GM12892 (cell line): ENCODE results near the gene LTC4S.
"Not testable (repeated sequence)": the region's sequence is repeated elsewhere in the genome, so short reads cannot be mapped to it uniquely, and the experiment has no call there.

Source experiments
- DNase-seq: peaks from one replicate; pipeline ENCODE4 v3.0.0; 2011; ENCODE audit not compliant: insufficient read length
- FAIRE-seq: peaks from 2 replicates; lab custom pipeline; 2011; peaks lifted over from hg19 to GRCh38; lab: Jason Lieb, UNC
- POLR2A ChIP-seq: IDR thresholded peaks from 2 replicates; pipeline ENCODE4 v1.6.1; 2011; ENCODE audit warnings: low read depth, low read length, control low read depth
- POLR2AphosphoS5 ChIP-seq: IDR thresholded peaks from 2 replicates; pipeline ENCODE4 v1.6.1; 2011; ENCODE audit warnings: low read depth, low read length, control low read depth
- TAF1 ChIP-seq: IDR thresholded peaks from 2 replicates; pipeline ENCODE4 v1.6.1; 2011; ENCODE audit warnings: low read depth, mild to moderate bottlenecking, control low read depth, low read length, borderline replicate concordance

LTC4S gene

GRCh38 chr5:179786861-179787260, 6.9 kb upstream of the LTC4S start:
- no peak for DNase-seq
- TF ChIP-seq POLR2A (no peak), POLR2AphosphoS5 (no peak), TAF1 (no peak)
- FAIRE-seq: no peak

- no peak for TF ChIP-seq POLR2A
- TF ChIP-seq TAF1: no peak
- TF ChIP-seq POLR2AphosphoS5: no peak
- FAIRE-seq (no peak), DNase-seq (no peak)
These were observed 5.5 kb upstream of the LTC4S start for GRCh38 chr5:179788193-179788854.

DNA sequence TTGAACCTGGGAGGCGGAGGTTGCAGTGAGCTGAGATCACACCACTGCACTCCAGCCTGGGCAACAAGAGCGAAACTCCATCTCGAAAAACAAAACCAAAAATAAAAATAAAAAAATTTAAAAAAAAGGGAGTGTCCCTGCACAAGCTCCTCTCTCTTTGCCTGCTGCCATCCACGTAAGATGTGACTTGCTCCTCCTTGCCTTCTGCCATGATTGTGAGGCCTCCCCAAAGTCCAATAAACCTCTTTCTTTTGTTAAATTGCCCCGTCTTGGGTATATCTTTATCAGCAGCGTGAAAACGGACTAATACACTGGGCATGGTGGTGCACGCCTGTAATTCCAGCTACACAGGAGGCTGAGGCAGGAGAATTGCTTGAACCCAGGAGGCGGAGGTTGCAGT, 4.5 kb upstream of the LTC4S start:
- FAIRE-seq, DNase-seq: not testable (repeated sequence)

DNA sequence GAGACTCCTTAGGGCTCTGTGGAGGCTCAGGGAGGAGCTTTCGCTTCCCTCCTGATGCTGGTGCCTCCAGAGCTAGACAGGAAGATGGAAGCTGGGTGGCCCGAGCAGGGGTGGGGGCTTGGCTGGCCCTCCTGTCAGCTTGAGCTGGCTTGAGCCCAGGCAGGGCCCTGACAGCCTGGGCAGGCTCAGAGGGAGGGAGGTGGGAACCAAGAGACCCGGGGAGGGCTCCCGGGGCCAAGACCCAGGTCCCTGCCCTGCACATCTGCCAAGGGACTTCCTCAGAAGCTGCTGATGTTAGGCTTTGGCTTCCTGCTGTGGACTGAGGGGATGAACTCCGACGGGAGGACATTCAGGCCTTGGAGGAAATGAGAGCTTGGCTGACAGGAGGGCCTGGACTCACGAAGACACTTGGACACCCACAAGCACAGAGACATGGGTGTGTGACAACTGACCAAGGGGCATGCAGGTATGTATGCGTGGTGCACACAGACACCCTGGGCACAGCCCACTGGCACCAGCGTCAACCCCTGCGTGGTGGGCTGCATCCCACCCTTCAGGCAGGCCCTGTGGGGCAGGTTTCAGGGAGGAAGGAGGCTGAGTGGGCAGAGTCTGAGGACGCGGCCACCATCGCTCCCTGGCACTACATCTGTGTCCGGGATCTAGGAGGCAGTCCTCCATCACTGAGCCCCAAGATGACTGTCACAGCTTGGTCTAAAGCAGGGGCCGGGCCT, 1.7 kb upstream of the LTC4S start:
- TF ChIP-seq TAF1 (no peak), POLR2AphosphoS5 (peak; percentile 44; the same call in 1 of the 2 replicates), POLR2A (no peak)
- DNase-seq: no peak
- FAIRE-seq: peak; percentile 9

DNA sequence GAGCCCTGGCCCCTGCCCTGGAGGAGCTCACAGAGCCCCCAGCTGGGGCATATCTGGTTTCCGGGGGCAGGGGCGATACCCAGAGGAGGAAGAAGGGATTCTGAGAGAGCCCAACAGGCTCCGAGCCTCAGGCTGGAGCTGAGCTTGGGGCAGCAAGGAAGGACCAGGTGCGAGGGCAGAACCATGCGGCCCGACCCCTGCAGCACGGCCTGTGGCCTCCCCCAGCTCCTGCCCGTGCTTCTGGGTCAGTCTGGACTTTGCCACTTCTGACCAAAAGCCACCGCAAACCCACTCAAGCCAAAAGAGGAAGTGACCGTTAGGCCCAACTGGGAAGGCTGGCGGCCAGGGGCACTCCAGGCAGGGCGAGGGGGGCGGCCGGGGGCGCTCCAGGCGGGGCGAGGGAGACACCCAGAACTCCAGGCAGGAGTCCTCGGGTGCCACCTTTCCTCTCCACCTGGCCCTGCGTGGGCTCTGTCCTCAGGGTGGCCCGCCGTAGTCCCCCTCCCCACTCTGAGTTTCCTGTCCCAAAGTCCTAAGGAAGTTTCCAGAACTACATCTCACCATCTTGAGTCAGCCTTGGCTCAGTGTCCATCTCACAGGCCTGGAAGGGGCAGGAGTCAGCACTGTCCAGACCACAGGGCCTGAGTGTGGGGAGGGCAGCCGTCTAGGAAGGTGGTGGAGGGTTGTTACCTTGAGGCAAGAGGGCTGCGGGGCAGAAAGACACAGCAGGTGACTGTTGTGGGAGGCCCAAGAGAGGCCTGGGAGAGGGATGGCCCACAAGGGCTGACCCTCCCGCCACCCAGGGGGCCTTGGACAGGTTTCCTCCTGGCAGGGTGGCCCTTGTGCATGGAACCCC, 946 bp upstream of the LTC4S start:
- no peak for FAIRE-seq
- TF ChIP-seq POLR2AphosphoS5 (no peak), TAF1 (no peak), POLR2A (no peak)
- no peak for DNase-seq

- DNase-seq (no peak), FAIRE-seq (no peak)
- TF ChIP-seq POLR2AphosphoS5: no peak
- TF ChIP-seq POLR2A: no peak
- TF ChIP-seq TAF1: no peak
These were observed 385 bp downstream of the LTC4S start for GRCh38 chr5:179794171-179794570.

DNA sequence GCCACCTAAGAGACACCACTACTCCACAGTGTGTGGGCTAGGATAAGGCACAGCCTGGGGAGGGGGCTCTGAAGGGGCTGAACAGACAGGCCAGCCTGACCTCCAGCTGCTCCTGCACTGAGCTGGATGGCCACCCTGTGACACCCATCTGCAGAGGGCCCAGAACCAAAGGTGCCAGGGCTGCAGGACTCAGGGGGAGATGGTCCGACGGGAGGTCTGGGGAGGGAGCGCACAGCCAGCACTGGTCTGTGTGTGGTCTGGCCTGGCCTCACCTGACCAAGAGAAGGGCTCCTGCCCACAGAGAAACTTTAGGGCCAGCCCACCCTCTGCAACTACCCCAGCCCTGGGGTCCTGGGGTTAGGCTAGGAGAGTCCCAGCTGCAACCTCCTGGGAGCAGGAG, 789 bp downstream of the LTC4S start:
- FAIRE-seq (no peak), DNase-seq (no peak)
- TF ChIP-seq POLR2AphosphoS5: no peak
- no peak for TF ChIP-seq POLR2A
- no peak for TF ChIP-seq TAF1

DNA sequence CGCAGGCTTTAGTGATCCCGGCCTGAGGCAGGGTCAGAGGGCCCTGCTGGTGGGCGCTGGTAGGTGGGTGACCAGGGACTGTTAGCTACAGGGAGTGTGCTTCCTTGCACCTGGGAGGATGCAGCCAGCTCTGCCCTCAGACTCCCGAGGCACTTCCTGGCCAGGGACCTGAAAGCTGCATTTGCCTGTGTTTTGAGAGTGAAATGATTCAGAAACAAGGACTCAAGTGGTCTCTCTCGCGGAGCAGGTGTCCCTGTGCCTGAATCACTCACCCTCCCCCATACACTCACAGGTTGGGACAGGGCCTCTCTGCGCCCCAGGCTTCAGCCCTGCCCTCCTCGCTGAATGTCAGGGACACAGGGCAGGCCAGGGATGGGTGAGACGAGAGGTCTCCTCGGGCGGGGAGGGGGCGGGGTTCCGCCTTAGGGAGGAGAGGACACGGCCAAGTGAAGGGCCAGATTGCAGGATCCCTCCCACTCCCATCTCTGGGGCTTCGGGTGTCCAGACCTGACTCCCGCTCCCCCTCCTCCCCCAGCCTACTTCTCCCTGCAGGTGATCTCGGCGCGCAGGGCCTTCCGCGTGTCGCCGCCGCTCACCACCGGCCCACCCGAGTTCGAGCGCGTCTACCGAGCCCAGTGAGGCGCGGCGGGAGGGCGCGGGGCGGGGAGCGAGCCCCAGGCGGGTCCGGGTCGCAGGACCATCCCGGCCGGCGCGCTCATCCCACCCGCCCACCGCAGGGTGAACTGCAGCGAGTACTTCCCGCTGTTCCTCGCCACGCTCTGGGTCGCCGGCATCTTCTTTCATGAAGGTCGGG, 1.5 kb downstream of the LTC4S start:
- peak; percentile 92 for FAIRE-seq
- no peak for DNase-seq
- TF ChIP-seq POLR2AphosphoS5: no peak
- TF ChIP-seq POLR2A: no peak
- no peak for TF ChIP-seq TAF1

GRCh38 chr5:179795863-179796833, 2.4 kb downstream of the LTC4S start:
- TF ChIP-seq POLR2AphosphoS5 (no peak), POLR2A (peak; percentile 74)
- peak; percentile 97 for FAIRE-seq
- DNase-seq: peak; percentile 88
